Trophoblast cell (in vitro differentiated cells and primary cell): ENCODE results near the gene SPOCK2.

Experiments
- DNase-seq, 2 donors: peaks; one replicate each; pipeline ENCODE4 v3.0.0-alpha.2; 2016
- H2AFZ ChIP-seq: 2 replicates; pipeline ENCODE4 v1.6.1; 2013; ENCODE audit warnings: low read length, moderate library complexity, mild to moderate bottlenecking; ENCODE audit not compliant: insufficient read depth, poor library complexity
- H2AK5ac ChIP-seq: 2 replicates; pipeline ENCODE4 v1.6.1; 2013; ENCODE audit warnings: mild to moderate bottlenecking, low read length
- H2BK120ac ChIP-seq: 2 replicates; pipeline ENCODE4 v1.6.1; 2013; ENCODE audit warnings: low read length, mild to moderate bottlenecking, moderate library complexity; ENCODE audit not compliant: insufficient read depth, poor library complexity
- H2BK12ac ChIP-seq: 2 replicates; pipeline ENCODE4 v1.6.1; 2013; ENCODE audit warnings: mild to moderate bottlenecking, low read length, moderate library complexity
- H2BK5ac ChIP-seq: 2 replicates; pipeline ENCODE4 v1.6.1; 2013; ENCODE audit warnings: low read length, low read depth, moderate library complexity, mild to moderate bottlenecking; ENCODE audit not compliant: poor library complexity
- H3K14ac ChIP-seq: 2 replicates; pipeline ENCODE4 v1.6.1; 2013; ENCODE audit warnings: mild to moderate bottlenecking, low read length
- H3K18ac ChIP-seq: 2 replicates; pipeline ENCODE4 v1.6.1; 2013; ENCODE audit warnings: mild to moderate bottlenecking, low read length
- H3K23ac ChIP-seq: 2 replicates; pipeline ENCODE4 v1.6.1; 2013; ENCODE audit warnings: low read length
- H3K27ac ChIP-seq: 2 replicates; pipeline ENCODE4 v1.5.1; 2013; ENCODE audit warnings: low read depth, mild to moderate bottlenecking, inconsistent platforms, low read length, moderate library complexity
- H3K27me3 ChIP-seq: 2 replicates; pipeline ENCODE4 v1.6.1; 2013; ENCODE audit warnings: inconsistent platforms, mild to moderate bottlenecking, low read length, moderate library complexity; ENCODE audit not compliant: insufficient read depth
- H3K36me3 ChIP-seq, 2 experiments: 1 replicate in 1 of 2; 2 replicates in 1 of 2; pipeline ENCODE4 v1.6.1; 2013; ENCODE audit warnings: low read length in 2 of 2, mild to moderate bottlenecking in 2 of 2, moderate library complexity in 1 of 2; ENCODE audit not compliant: insufficient read depth in 2 of 2, control insufficient read depth in 1 of 2
- H3K4ac ChIP-seq: 2 replicates; pipeline ENCODE4 v1.6.1; 2013; ENCODE audit warnings: low read depth, mild to moderate bottlenecking, low read length, moderate library complexity
- H3K4me1 ChIP-seq, 2 experiments: 1 replicate in 1 of 2; 2 replicates in 1 of 2; pipeline ENCODE4 v1.6.1; 2013; ENCODE audit warnings: low read length in 2 of 2, mild to moderate bottlenecking in 2 of 2, moderate library complexity in 1 of 2; ENCODE audit not compliant: insufficient read depth in 2 of 2, control insufficient read depth in 1 of 2
- H3K4me2 ChIP-seq: 2 replicates; pipeline ENCODE4 v1.6.1; 2013; ENCODE audit warnings: inconsistent platforms, mild to moderate bottlenecking, low read length, moderate library complexity
- H3K4me3 ChIP-seq: 2 replicates; pipeline ENCODE4 v1.5.1; 2013; ENCODE audit warnings: mild to moderate bottlenecking, low read depth, low read length, inconsistent platforms
- H3K79me1 ChIP-seq: one replicate; pipeline ENCODE4 v1.6.1; 2013; ENCODE audit warnings: low read length
- H3K79me2 ChIP-seq: 2 replicates; pipeline ENCODE4 v1.6.1; 2013; ENCODE audit warnings: low read length, mild to moderate bottlenecking; ENCODE audit not compliant: control insufficient read depth, insufficient read depth, poor library complexity
- H3K9ac ChIP-seq: 2 replicates; pipeline ENCODE4 v1.6.1; 2013; ENCODE audit warnings: mild to moderate bottlenecking, low read length
- H3K9me3 ChIP-seq: 2 replicates; pipeline ENCODE4 v1.6.1; 2013; ENCODE audit warnings: low read depth, mild to moderate bottlenecking, control low read depth, inconsistent platforms, low read length; ENCODE audit not compliant: insufficient read depth
- H4K12ac ChIP-seq: 2 replicates; pipeline ENCODE4 v1.6.1; 2013; ENCODE audit warnings: low read depth, mild to moderate bottlenecking, low read length, moderate library complexity
- H4K8ac ChIP-seq: 2 replicates; pipeline ENCODE4 v1.6.1; 2013; ENCODE audit warnings: low read depth, mild to moderate bottlenecking, low read length, moderate library complexity
- H4K91ac ChIP-seq: one replicate; pipeline ENCODE4 v1.6.1; 2013; ENCODE audit warnings: low read depth, mild to moderate bottlenecking, low read length, moderate library complexity
- WGBS: extraction: QIAGEN DNeasy Blood & Tissue Kit; methylation state at CpG from one replicate; pipeline ENCODE4 v1.1.7; 2013; ENCODE audit warnings: missing lambda C conversion rate; ENCODE audit not compliant: insufficient read length, insufficient coverage; ENCODE audit errors: extremely low coverage; 5-methylcytosine and 5-hydroxymethylcytosine counted together

SPOCK2 gene

DNA sequence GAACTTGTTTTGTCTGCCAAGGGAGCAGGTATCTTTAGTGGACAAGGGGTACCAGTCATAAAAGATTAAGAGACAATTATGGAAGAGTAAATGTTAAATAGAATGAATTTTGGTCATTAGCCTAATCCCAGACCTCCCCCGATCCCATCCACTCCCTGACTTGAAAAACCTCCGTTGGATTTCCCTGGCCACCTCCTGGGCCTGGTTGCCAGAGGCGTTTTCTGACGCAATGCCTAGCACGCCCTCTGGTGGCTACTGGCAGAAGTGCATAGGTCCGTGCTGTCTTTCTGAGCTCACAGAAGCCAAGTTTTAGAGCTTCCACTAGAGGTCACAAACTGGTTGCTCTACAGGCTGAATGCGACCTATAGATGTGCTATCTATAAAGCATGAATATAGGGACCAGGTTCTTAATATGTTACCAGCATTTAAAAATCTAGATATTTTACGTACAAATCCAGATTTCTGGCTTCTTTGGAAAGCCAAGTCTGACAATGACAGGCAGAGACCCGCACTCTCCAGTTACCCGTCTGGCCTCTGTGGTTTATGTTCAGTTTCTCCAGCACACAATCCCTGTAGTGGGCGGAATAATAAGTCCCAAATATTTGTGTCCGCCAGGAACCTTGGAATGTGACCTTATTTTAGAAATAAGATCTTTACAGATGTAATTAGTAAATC, 39.8 kb downstream of the SPOCK2 start:
- Histone ChIP-seq H3K79me2 (peaks cover 2% of the 10 kb centered on the region), H3K4me1 (peaks cover 9% of the 10 kb centered on the region in 2 experiments), H3K36me3 (no peaks in the 10 kb centered on the region), H4K91ac (no peak overlapping the region), H3K4me3 (no peak overlapping the region), H3K4ac (no peak overlapping the region), H2AFZ (no peak overlapping the region), H3K9ac (no peak overlapping the region), H2BK5ac (no peak overlapping the region), H2BK120ac (no peak overlapping the region), H3K14ac (no peak overlapping the region), H3K79me1 (peaks cover 7% of the 10 kb centered on the region), H4K12ac (no peak overlapping the region), H4K8ac (no peak overlapping the region), H3K23ac (no peak overlapping the region), H3K18ac (no peak overlapping the region), H2BK12ac (no peak overlapping the region), H2AK5ac (no peak overlapping the region), H3K27ac (no peak overlapping the region), H3K27me3 (no peaks in the 10 kb centered on the region), H3K9me3 (peaks cover 3% of the 10 kb centered on the region), H3K4me2 (no peak overlapping the region)
- WGBS = no CpG with 5 or more reads among the region's 12 CpGs
- DNase-seq = peak; percentile 87 to 99

DNA sequence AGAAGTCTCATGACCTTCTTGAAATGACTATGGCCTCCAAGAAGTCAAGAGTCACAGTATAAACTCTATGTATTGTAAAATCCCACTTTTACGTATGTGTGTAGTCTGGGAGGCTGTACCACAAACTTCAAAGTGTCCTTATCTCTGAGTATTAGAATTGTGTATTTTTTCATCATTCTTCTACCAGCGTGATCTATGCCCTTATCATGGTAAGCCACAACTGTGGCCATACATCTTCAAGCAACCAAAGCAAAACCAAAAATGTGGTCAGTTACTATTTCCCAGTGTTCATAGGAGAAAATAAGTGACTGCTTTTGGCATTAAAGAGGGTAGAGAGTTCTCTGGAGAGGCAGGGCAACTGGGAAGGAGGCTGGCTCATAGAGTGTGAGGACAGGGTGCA, 42.8 kb downstream of the SPOCK2 start:
- Histone ChIP-seq H3K14ac (no peak overlapping the region), H3K18ac (no peak overlapping the region), H3K27ac (no peak overlapping the region), H3K4me3 (no peak overlapping the region), H4K8ac (no peak overlapping the region), H3K4ac (no peak overlapping the region), H3K27me3 (no peaks in the 10 kb centered on the region), H3K9ac (no peak overlapping the region), H2AK5ac (peak overlapping the region; percentile 64), H3K4me1 (peaks cover 24 to 27% of the 10 kb centered on the region in 2 experiments), H2BK120ac (no peak overlapping the region), H3K23ac (no peak overlapping the region), H2AFZ (no peak overlapping the region), H3K79me2 (peaks cover 8% of the 10 kb centered on the region), H3K9me3 (peaks cover 3% of the 10 kb centered on the region), H2BK12ac (peak overlapping the region; percentile 88), H3K79me1 (peaks cover 24% of the 10 kb centered on the region), H4K12ac (no peak overlapping the region), H3K36me3 (no peaks in the 10 kb centered on the region), H4K91ac (no peak overlapping the region), H2BK5ac (no peak overlapping the region), H3K4me2 (no peak overlapping the region)
- DNase-seq = no peak
- WGBS = no CpG with 5 or more reads among the region's 2 CpGs

DNA sequence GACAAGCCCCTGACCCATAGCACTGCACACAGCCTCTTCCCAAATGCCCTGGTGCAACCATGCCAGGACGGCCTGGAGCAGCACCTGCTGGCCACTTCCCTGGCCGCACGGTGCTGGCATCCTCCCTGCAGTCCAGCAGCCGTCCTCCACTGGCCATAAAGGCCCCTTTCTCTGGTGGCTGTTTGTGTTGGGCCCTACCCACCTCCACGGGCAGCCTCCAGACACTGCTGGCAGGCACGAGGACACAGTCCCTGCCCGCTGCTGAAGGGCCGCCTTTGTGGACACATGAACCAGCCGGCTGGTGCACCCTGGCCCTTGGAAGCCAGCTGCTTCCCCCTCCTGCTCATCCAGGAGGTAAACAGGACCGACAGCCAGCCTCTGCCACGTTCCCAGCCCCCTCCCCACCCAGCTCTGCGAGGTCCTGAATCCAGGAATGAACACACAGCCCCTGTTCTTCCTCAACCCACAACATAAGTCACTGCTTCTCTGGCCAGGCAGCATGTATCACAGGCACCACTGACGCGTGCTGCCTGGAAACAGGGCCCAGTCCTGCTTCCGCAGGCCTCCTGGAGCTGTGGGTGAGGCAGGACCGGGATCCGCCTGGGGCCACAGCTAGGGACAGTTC, 43.8 kb downstream of the SPOCK2 start:
- peak; percentile 41 to 73 for DNase-seq
- Histone ChIP-seq H3K36me3 (no peaks in the 10 kb centered on the region), H4K12ac (no peak overlapping the region), H3K79me2 (peaks cover 8% of the 10 kb centered on the region), H3K4me2 (no peak overlapping the region), H4K91ac (peak overlapping the region; percentile 88), H3K79me1 (peaks cover 24% of the 10 kb centered on the region), H3K27me3 (no peaks in the 10 kb centered on the region), H3K4ac (no peak overlapping the region), H2AFZ (no peak overlapping the region), H3K23ac (no peak overlapping the region), H3K4me3 (no peak overlapping the region), H2BK120ac (peak overlapping the region; percentile 82), H3K18ac (peak overlapping the region; percentile 50), H3K14ac (peak overlapping the region; percentile 60), H3K9ac (no peak overlapping the region), H3K27ac (peak overlapping the region; percentile 72), H2AK5ac (peak overlapping the region; percentile 80), H4K8ac (peak overlapping the region; percentile 55), H3K9me3 (peaks cover 3% of the 10 kb centered on the region), H2BK5ac (peak overlapping the region; percentile 3), H2BK12ac (peak overlapping the region; percentile 83), H3K4me1 (peaks cover 24 to 27% of the 10 kb centered on the region in 2 experiments)
- no CpG with 5 or more reads among the region's 17 CpGs for WGBS

DNA sequence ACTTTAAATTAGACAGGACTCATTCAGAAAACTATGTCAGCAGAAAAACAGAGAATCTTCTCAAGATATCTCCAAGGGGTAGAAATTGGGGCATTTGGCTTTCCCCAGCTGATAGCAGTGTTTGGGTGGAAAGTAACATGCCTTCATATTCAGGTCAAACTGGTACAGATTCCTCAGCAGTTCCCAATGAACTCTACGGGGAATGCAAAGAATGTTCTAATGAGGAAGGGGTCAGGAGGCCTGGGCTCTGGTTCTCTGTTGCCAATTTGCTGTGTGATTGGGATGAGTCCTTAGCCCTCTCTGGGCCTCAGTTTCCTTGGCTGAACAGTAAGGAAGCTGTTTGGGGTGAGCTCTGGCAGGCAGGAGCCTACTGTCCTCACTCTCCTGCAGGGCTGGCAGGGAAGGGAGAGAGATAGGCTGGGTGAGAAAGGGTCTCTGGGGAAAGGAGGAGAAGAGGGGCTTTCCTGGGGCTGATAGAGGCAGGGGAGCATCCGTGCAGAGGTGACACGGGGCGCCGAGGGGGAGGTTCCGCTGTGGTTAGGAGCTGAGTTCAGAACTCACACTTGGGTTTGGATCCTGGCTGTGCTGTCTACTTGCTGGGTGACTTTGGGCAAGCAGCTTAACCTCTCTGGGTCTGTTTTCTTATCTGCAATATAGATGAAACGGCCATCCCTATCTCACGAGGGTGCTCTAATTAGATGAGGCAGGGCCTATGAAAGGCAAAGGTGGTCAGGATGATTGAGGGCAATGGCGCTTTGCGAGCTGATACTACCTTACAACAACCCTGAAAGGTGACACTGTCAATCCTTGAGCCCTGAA, 45.1 kb downstream of the SPOCK2 start:
- Histone ChIP-seq H3K4me2 (peak overlapping the region; percentile 6), H3K27me3 (no peaks in the 10 kb centered on the region), H3K79me1 (peaks cover 36% of the 10 kb centered on the region), H2AFZ (no peak overlapping the region), H2BK120ac (peak overlapping the region; percentile 95), H3K23ac (no peak overlapping the region), H2BK5ac (peak overlapping the region; percentile 51), H4K12ac (no peak overlapping the region), H3K4me3 (no peak overlapping the region), H4K8ac (peak overlapping the region; percentile 68), H3K4ac (no peak overlapping the region), H4K91ac (peak overlapping the region; percentile 91), H3K36me3 (no peaks in the 10 kb centered on the region), H3K18ac (peak overlapping the region; percentile 38), H3K79me2 (peaks cover 9% of the 10 kb centered on the region), H2AK5ac (peak overlapping the region; percentile 38), H3K14ac (peak overlapping the region; percentile 75), H3K27ac (peak overlapping the region; percentile 50), H3K4me1 (peaks cover 33 to 38% of the 10 kb centered on the region in 2 experiments), H2BK12ac (peak overlapping the region; percentile 80), H3K9ac (no peak overlapping the region), H3K9me3 (peaks cover 2% of the 10 kb centered on the region)
- peak in 1 of 2 donors; percentile 51 for DNase-seq
- WGBS = no CpG with 5 or more reads among the region's 10 CpGs
